Measurements from ENCODE around the gene RTN4R. TPM values are rescaled to one million over a fixed set of nuclear protein-coding genes. Genes with fewer than 3 reads are reported as not detected.

Gene RTN4R
- total and polyA plus RNA-seq, 9 of the 15 experiments (the other 6 are each of a cell fraction or from before 2014, with no cell fraction given), result 0.04 to 2.8 (median 1.4) TPM; not detected in 3

- TF ChIP-seq TEAD1 (CRISPR knock-in tag; IDR thresholded peaks at IDR 0.05), result 0 out of 4 replicates have a peak, but pooled peaks of 1 of the 2 experiments have one; percentile 46
- peak; percentile 91 for TF ChIP-seq CBFB (CRISPR knock-in tag; IDR thresholded peaks at IDR 0.05)
- peak; percentile 56 for TF ChIP-seq ZNF184 (CRISPR knock-in tag; IDR thresholded peaks at IDR 0.05)
- no peak for TF ChIP-seq CGGBP1 (CRISPR knock-in tag; IDR thresholded peaks at IDR 0.05)
- no peak for TF ChIP-seq PATZ1 (CRISPR knock-in tag; IDR thresholded peaks at IDR 0.05; ENCODE audit: borderline replicate concordance)
- peak; percentile 32; the same call in 1 of the 2 replicates for TF ChIP-seq FOXP1 (CRISPR knock-in tag; IDR thresholded peaks at IDR 0.05)
- 0 out of 2 replicates have a peak, but pooled peaks have one; percentile 32 for TF ChIP-seq TFAP4 (CRISPR knock-in tag; IDR thresholded peaks at IDR 0.05; ENCODE audit: borderline replicate concordance)
- TF ChIP-seq OTX1 (CRISPR knock-in tag; IDR thresholded peaks at IDR 0.05), result peak; percentile 23; the same call in 1 of the 2 replicates
- peak; percentile 44 for TF ChIP-seq NR2F6 (CRISPR knock-in tag; IDR thresholded peaks at IDR 0.05)
- peak; percentile 52; the same call in 1 of the 2 replicates for TF ChIP-seq RERE (CRISPR knock-in tag; IDR thresholded peaks at IDR 0.05; ENCODE audit: borderline replicate concordance)
- TF ChIP-seq ZNF280B (CRISPR knock-in tag; IDR thresholded peaks at IDR 0.05), result no peak
Measured at GRCh38 chr22:20271114-20271994, 3.2 kb upstream of the RTN4R start (continued).

Measured in K562 (cell line).